ENCODE data around the gene FUBP3.

- TF ChIP-seq CTCF (IDR thresholded peaks at IDR 0.05; ENCODE audit: low read depth, low read length) (no peak), EZH2phosphoT487 (IDR thresholded peaks at IDR 0.05; ENCODE audit: low read depth) (no peak)
These were observed 60.6 kb downstream of the FUBP3 start for GRCh38 chr9:130639866-130640555.
